T-cell (primary cell): ENCODE measurements around the gene PFKFB3. TPM values are rescaled to one million over a fixed set of nuclear protein-coding genes. Genes with fewer than 3 reads are reported as not detected.

ENCODE experiments used
- ATAC-seq, 4 experiments: fragments of 200-7000 bp in 3 of 4; fragments of 150-1000 bp in 1 of 4; cut with Tn5 transposase; replicated peaks in 1 of 4; 1 replicate in 3 of 4; 2 replicates in 1 of 4; pipeline ENCODE4 v1.10.0; 2021; ENCODE audit warnings: moderate library complexity in 3 of 4, mild to moderate bottlenecking in 2 of 4, moderate number of reproducible peaks in 1 of 4
- CTCF ChIA-PET, 2 donors: fragments of 300-600 bp; sonication (Branson Sonifier 250); formaldehyde crosslinking; loops; one replicate each; lab custom pipeline; 2022; ENCODE audit warnings: antibody characterized with exemption in 2 of 2; lab: Charles Lee
- POLR2A ChIA-PET, 2 donors: fragments of 300-600 bp; sonication (Branson Sonifier 250); formaldehyde crosslinking; loops; one replicate each; lab custom pipeline; 2022; ENCODE audit warnings: antibody characterized with exemption in 2 of 2; lab: Charles Lee
- DNase-seq, 35 experiments: peaks; one replicate each; pipeline versions ENCODE4 v3.0.0 to v3.0.0-alpha.2; 2013 to 2023
- H3K27ac ChIP-seq: one replicate; pipeline ENCODE4 v1.5.1; 2013; ENCODE audit warnings: low read length
- H3K27me3 ChIP-seq, 2 experiments: replicated peaks in 1 of 2; 1 replicate in 1 of 2; 2 replicates in 1 of 2; pipeline versions ENCODE4 v1.6.1 to v1.7.0; 2013; ENCODE audit warnings: low read length in 1 of 2, mixed read lengths in 1 of 2; ENCODE audit not compliant: control insufficient read depth in 2 of 2, insufficient read depth in 2 of 2; ENCODE audit errors: extremely low read depth in 1 of 2
- H3K36me3 ChIP-seq, 2 donors: 1 replicate in 1 of 2; 2 replicates in 1 of 2; pipeline versions ENCODE4 v1.6.1 to v1.7.0; 2013; ENCODE audit warnings: low read length in 1 of 2; ENCODE audit not compliant: control insufficient read depth in 2 of 2, insufficient read depth in 1 of 2; ENCODE audit errors: extremely low read depth in 1 of 2
- H3K4me1 ChIP-seq, 2 experiments: 1 replicate in 1 of 2; 2 replicates in 1 of 2; pipeline versions ENCODE4 v1.6.1 to v1.7.0; 2013; ENCODE audit warnings: low read length in 2 of 2, mixed read lengths in 1 of 2; ENCODE audit not compliant: insufficient read depth in 2 of 2, control insufficient read depth in 1 of 2; ENCODE audit errors: extremely low read depth in 1 of 2
- H3K4me3 ChIP-seq, 2 donors: 1 replicate in 1 of 2; 2 replicates in 1 of 2; pipeline versions ENCODE4 v1.5.1 to v1.7.0; 2013; ENCODE audit warnings: mild to moderate bottlenecking in 2 of 2, low read length in 1 of 2, moderate library complexity in 1 of 2; ENCODE audit not compliant: control insufficient read depth in 1 of 2; ENCODE audit errors: extremely low read depth in 1 of 2
- H3K9me3 ChIP-seq: 2 replicates; pipeline ENCODE4 v1.7.0; 2013
- H3K27ac Mint-ChIP-seq, 2 donors: one replicate each; pipeline ENCODE4 v1.8.0; 2020 to 2021; ENCODE audit warnings: mild to moderate bottlenecking in 2 of 2, mixed read lengths in 2 of 2
- H3K27me3 Mint-ChIP-seq, 2 donors: one replicate each; pipeline ENCODE4 v1.8.0; 2021 to 2022; ENCODE audit warnings: mixed read lengths in 2 of 2
- H3K36me3 Mint-ChIP-seq: one replicate; pipeline ENCODE4 v1.8.0; 2021; ENCODE audit warnings: mixed read lengths
- H3K4me1 Mint-ChIP-seq, 3 donors: one replicate each; pipeline ENCODE4 v1.8.0; 2020 to 2022; ENCODE audit warnings: mixed read lengths in 3 of 3, mild to moderate bottlenecking in 1 of 3
- H3K4me3 Mint-ChIP-seq, 3 donors: one replicate each; pipeline ENCODE4 v1.8.0; 2020 to 2022; ENCODE audit warnings: mild to moderate bottlenecking in 3 of 3, mixed read lengths in 3 of 3, moderate library complexity in 3 of 3
- H3K9me3 Mint-ChIP-seq, 3 donors: one replicate each; pipeline ENCODE4 v1.8.0; 2020 to 2022; ENCODE audit warnings: mixed read lengths in 3 of 3
- WGBS: methylation state at CpG from one replicate; pipeline ENCODE4 v1.1.5; 2013; ENCODE audit warnings: missing lambda C conversion rate; ENCODE audit not compliant: insufficient coverage; 5-methylcytosine and 5-hydroxymethylcytosine counted together
- total RNA-seq, 35 experiments: library from RNA in 6 of 35; stranded (reverse) in 6 of 35; fragments of 120-200 nt in 1 of 35; gene quantifications; one replicate each; pipeline versions ENCODE4 v1.2.1 to v1.2.4 and lab custom pipeline; 2013 to 2026

Gene PFKFB3
- total RNA-seq, 5 donors from 2014 or later (not counting 1 experiment from before 2014, with no cell fraction given): 48.7 to 99.2 (median 93.9) TPM

- H3K4me3 Mint-ChIP-seq: peak overlapping the region; percentile 79 to 99 (median 83)
- no peaks in the 10 kb centered on the region for H3K36me3 ChIP-seq
- H3K36me3 Mint-ChIP-seq: peaks cover 8% of the 10 kb centered on the region
- peak overlapping the region; percentile 28 for H3K27ac ChIP-seq
- H3K27ac Mint-ChIP-seq: peak overlapping the region; percentile 74 to 84
- no peaks in the 10 kb centered on the region for H3K27me3 Mint-ChIP-seq
- no peaks in the 10 kb centered on the region for H3K9me3 ChIP-seq
- 1% methylated on average over 44 of the region's 59 CpGs for WGBS
- CTCF ChIA-PET: interaction anchor here (0.5 to 3.7 kb wide), 10 partner anchors 28 to 1671 kb away, joined by 3 to 42 read pairs (median 6); no protein-coding TSS in a partner anchor
- no peaks in the 10 kb centered on the region for H3K27me3 ChIP-seq
- POLR2A ChIA-PET: no interaction called here
- H3K4me1 Mint-ChIP-seq: peaks cover 24 to 35% (median 30%) of the 10 kb centered on the region in 3 donors
- ATAC-seq (peak; percentile 0 to 10 (median 3)), DNase-seq (peak in 30 of 35 experiments; percentile 14 to 66 (median 40))
- H3K9me3 Mint-ChIP-seq: no peaks in the 10 kb centered on the region
- peak overlapping the region; percentile 53 to 89 for H3K4me3 ChIP-seq
- H3K4me1 ChIP-seq: peaks cover 21 to 29% of the 10 kb centered on the region in 2 experiments
These were observed 1.8 kb upstream of the PFKFB3 start for GRCh38 chr10:6200734-6201515.

- Histone ChIP-seq H3K36me3 (no peaks in the 10 kb centered on the region), H3K27me3 (no peaks in the 10 kb centered on the region), H3K27ac (peak overlapping the region; percentile 34), H3K4me1 (peaks cover 19 to 29% of the 10 kb centered on the region in 2 experiments), H3K9me3 (no peaks in the 10 kb centered on the region), H3K4me3 (peak overlapping the region; percentile 59 to 89)
- Mint-ChIP-seq H3K36me3 (peaks cover 8% of the 10 kb centered on the region), H3K9me3 (no peaks in the 10 kb centered on the region), H3K4me3 (peak overlapping the region; percentile 86 to 99 (median 89)), H3K4me1 (peaks cover 24 to 31% (median 30%) of the 10 kb centered on the region in 3 donors), H3K27ac (peak overlapping the region; percentile 88), H3K27me3 (no peaks in the 10 kb centered on the region)
- WGBS: under 1% methylated on average over 44 of the region's 50 CpGs
- ATAC-seq (peak; percentile 72 to 80 (median 72)), DNase-seq (peak; percentile 61 to 91 (median 81))
- ChIA-PET CTCF (interaction anchor here (1.5 to 3.7 kb wide), 5 partner anchors 28 to 209 kb away, joined by 5 to 42 read pairs (median 24); no protein-coding TSS in a partner anchor), POLR2A (interaction anchor here in 1 of 2 donors (0.6 kb wide), 1 partner anchor 312 kb away, joined by 4 read pairs; the partner anchor contains the start of gene ANKRD16)
These were observed 1.2 kb upstream of the PFKFB3 start for GRCh38 chr10:6201516-6201975.

- Mint-ChIP-seq H3K9me3 (no peaks in the 10 kb centered on the region), H3K27ac (peak overlapping the region; percentile 88), H3K27me3 (no peaks in the 10 kb centered on the region), H3K4me3 (peak overlapping the region; percentile 86 to 99 (median 89)), H3K36me3 (peaks cover 8% of the 10 kb centered on the region), H3K4me1 (peaks cover 26 to 31% (median 31%) of the 10 kb centered on the region in 3 donors)
- no peaks in the 10 kb centered on the region for H3K27me3 ChIP-seq
- H3K4me3 ChIP-seq: peak overlapping the region; percentile 59 to 89
- peak in 6 of 35 experiments; percentile 3 to 25 (median 12) for DNase-seq
- ChIA-PET CTCF (interaction anchor here (0.7 to 3.7 kb wide), 19 partner anchors 8 to 208 kb away, joined by 3 to 42 read pairs (median 4); no protein-coding TSS in a partner anchor), POLR2A (interaction anchor here (0.6 to 1.3 kb wide), 3 partner anchors 73 to 313 kb away, joined by 3 to 4 read pairs (median 4); partner anchors contain the start of gene ANKRD16 (in 1 of the 2))
- H3K36me3 ChIP-seq: no peaks in the 10 kb centered on the region
- no peak for ATAC-seq
- H3K9me3 ChIP-seq: no peaks in the 10 kb centered on the region
- H3K4me1 ChIP-seq: peaks cover 19 to 29% of the 10 kb centered on the region in 2 experiments
- H3K27ac ChIP-seq: peak overlapping the region; percentile 34
- WGBS: 6% methylated on average over 22 of the region's 29 CpGs
These were observed 541 bp upstream of the PFKFB3 start for GRCh38 chr10:6202098-6202683.

- Histone ChIP-seq H3K27me3 (no peaks in the 10 kb centered on the region), H3K4me3 (peak overlapping the region; percentile 59 to 89), H3K9me3 (no peaks in the 10 kb centered on the region), H3K27ac (no peak overlapping the region), H3K36me3 (no peaks in the 10 kb centered on the region), H3K4me1 (peaks cover 17 to 29% of the 10 kb centered on the region in 2 experiments)
- H3K9me3 Mint-ChIP-seq: no peaks in the 10 kb centered on the region
- peaks cover 11% of the 10 kb centered on the region for H3K36me3 Mint-ChIP-seq
- CTCF ChIA-PET: interaction anchor here (0.8 to 3.7 kb wide), 10 partner anchors 9 to 207 kb away, joined by 3 to 42 read pairs (median 11); no protein-coding TSS in a partner anchor
- ATAC-seq (peak; percentile 21 to 53 (median 47)), DNase-seq (peak in 31 of 35 experiments; percentile 6 to 68 (median 35))
- no peaks in the 10 kb centered on the region for H3K27me3 Mint-ChIP-seq
- POLR2A ChIA-PET: interaction anchor here in 1 of 2 donors (1.3 kb wide), 1 partner anchor 72 kb away, joined by 3 read pairs; no protein-coding TSS in a partner anchor
- peak overlapping the region; percentile 76 to 85 for H3K27ac Mint-ChIP-seq
- H3K4me3 Mint-ChIP-seq: peak overlapping the region; percentile 88 to 99 (median 95)
- under 1% methylated on average over 74 of the region's 76 CpGs for WGBS
- H3K4me1 Mint-ChIP-seq: peaks cover 37 to 41% (median 38%) of the 10 kb centered on the region in 3 donors
These were observed 765 bp downstream of the PFKFB3 start for GRCh38 chr10:6203331-6204062.

GRCh38 chr10:6204063-6204340 lies 1.3 kb downstream of the PFKFB3 start:
- peaks cover 11% of the 10 kb centered on the region for H3K36me3 Mint-ChIP-seq
- no peaks in the 10 kb centered on the region for H3K27me3 ChIP-seq
- peak in 2 of 4 experiments; percentile 15 to 18 for ATAC-seq
- H3K4me1 ChIP-seq: peaks cover 15 to 29% of the 10 kb centered on the region in 2 experiments
- WGBS: 13% methylated on average over 27 of the region's 28 CpGs
- no peaks in the 10 kb centered on the region for H3K36me3 ChIP-seq
- DNase-seq: peak; percentile 17 to 63 (median 42)
- peak overlapping the region; percentile 57 to 89 for H3K4me3 ChIP-seq
- peak overlapping the region; percentile 88 to 99 (median 95) for H3K4me3 Mint-ChIP-seq
- H3K4me1 Mint-ChIP-seq: peaks cover 38 to 44% (median 42%) of the 10 kb centered on the region in 3 donors
- H3K27me3 Mint-ChIP-seq: no peaks in the 10 kb centered on the region
- no peak overlapping the region for H3K27ac Mint-ChIP-seq
- H3K27ac ChIP-seq: no peak overlapping the region
- POLR2A ChIA-PET: interaction anchor here in 1 of 2 donors (0.7 kb wide), 1 partner anchor 50 kb away, joined by 6 read pairs; no protein-coding TSS in a partner anchor
- no peaks in the 10 kb centered on the region for H3K9me3 Mint-ChIP-seq
- CTCF ChIA-PET: interaction anchor here in 1 of 2 donors (1.3 to 1.4 kb wide), 2 partner anchors 29 to 197 kb away, joined by 3 to 7 read pairs; no protein-coding TSS in a partner anchor
- H3K9me3 ChIP-seq: no peaks in the 10 kb centered on the region
